BJ (cell line): ENCODE measurements around the gene SEPTIN7. TPM values are rescaled to one million over a fixed set of nuclear protein-coding genes. Genes with fewer than 3 reads are reported as not detected.

Experiments
- CTCF ChIA-PET: fragments of 350-600 bp; formaldehyde crosslinking; extraction: SDS; loops from one replicate; lab custom pipeline; 2021; ENCODE audit warnings: antibody characterized with exemption, inconsistent platforms; lab: Yijun Ruan, JAX
- POLR2A ChIA-PET: fragments of 300-600 bp; sonication (Branson Sonifier 250); formaldehyde crosslinking; extraction: SDS; loops from one replicate; lab custom pipeline; 2021; ENCODE audit warnings: antibody characterized with exemption; lab: Charles Lee
- DNase-seq: peaks from one replicate; pipeline ENCODE4 v3.0.0-alpha.2; 2011; ENCODE audit warnings: low read depth
- H3K27me3 ChIP-seq: 2 replicates; pipeline ENCODE4 v1.6.0; 2011; ENCODE audit warnings: low read length; ENCODE audit not compliant: control insufficient read depth, insufficient read depth
- H3K36me3 ChIP-seq: 2 replicates; pipeline ENCODE4 v1.5.1; 2011; ENCODE audit warnings: low read length; ENCODE audit not compliant: control insufficient read depth, insufficient read depth
- H3K4me3 ChIP-seq: 2 replicates; pipeline ENCODE4 v1.5.1; 2011; ENCODE audit warnings: low read depth, mild to moderate bottlenecking, control low read depth, low read length
- CTCF ChIP-seq: IDR thresholded peaks from 2 replicates; pipeline ENCODE4 v1.5.1; 2011; ENCODE audit warnings: low read depth, mild to moderate bottlenecking, control low read depth, inconsistent platforms, low read length, moderate library complexity; ENCODE audit not compliant: insufficient read depth
- polyA plus RNA-seq: library from polyadenylated mRNA; depleted of rRNA; stranded (reverse); fragments of >200 nt; gene quantifications from 2 replicates; pipeline ENCODE4 v1.2.3, GENCODE V29; 2011

The SEPTIN7 gene
- polyA plus RNA-seq, 1 experiment = 152 TPM

GRCh38 chr7:35787925-35788324, 12.9 kb upstream of the SEPTIN7 start:
- ChIA-PET POLR2A (no interaction called here), CTCF (no interaction called here)
- DNase-seq = no peak
- TF ChIP-seq CTCF = no peak
- Histone ChIP-seq H3K36me3 (no peaks in the 10 kb centered on the region), H3K4me3 (no peak overlapping the region), H3K27me3 (no peaks in the 10 kb centered on the region)

- no peaks in the 10 kb centered on the region for H3K27me3 ChIP-seq
- ChIA-PET CTCF (no interaction called here), POLR2A (no interaction called here)
- no peak overlapping the region for H3K4me3 ChIP-seq
- TF ChIP-seq CTCF = no peak
- no peaks in the 10 kb centered on the region for H3K36me3 ChIP-seq
- DNase-seq = no peak
These were observed 8.4 kb upstream of the SEPTIN7 start for GRCh38 chr7:35792472-35792871.

DNA sequence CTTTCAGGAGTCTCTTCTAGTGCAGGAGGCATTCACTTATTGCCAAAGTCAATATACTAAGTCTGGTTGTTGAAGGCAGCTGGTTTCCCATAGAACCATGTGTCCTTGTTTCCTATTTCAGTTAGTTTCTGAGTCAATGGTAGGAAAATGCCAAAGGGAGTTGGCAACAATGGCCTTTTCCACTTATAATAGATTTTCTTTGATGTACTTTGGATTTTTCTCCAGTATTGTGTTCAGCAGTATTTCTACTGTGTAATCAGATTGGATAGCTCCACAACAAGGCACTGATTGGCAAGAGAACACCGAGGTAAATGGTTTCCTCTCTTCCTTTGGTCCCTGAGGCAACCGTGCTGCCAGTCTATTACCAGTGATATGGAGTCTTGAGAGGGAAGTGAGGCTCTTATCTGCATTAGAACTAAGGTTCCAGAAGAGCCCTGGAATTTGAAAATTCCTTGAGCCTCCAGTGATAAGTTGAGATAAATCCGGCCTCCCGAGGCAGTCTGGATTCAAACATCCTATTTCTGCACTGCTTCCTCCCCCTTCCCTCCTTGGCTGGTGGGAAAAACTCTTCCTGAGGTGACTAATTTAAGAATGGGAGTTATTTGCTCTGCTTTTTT, 7.9 kb upstream of the SEPTIN7 start:
- Histone ChIP-seq H3K27me3 (no peaks in the 10 kb centered on the region), H3K36me3 (no peaks in the 10 kb centered on the region), H3K4me3 (no peak overlapping the region)
- ChIA-PET POLR2A (no interaction called here), CTCF (no interaction called here)
- no peak for TF ChIP-seq CTCF
- DNase-seq = no peak

DNA sequence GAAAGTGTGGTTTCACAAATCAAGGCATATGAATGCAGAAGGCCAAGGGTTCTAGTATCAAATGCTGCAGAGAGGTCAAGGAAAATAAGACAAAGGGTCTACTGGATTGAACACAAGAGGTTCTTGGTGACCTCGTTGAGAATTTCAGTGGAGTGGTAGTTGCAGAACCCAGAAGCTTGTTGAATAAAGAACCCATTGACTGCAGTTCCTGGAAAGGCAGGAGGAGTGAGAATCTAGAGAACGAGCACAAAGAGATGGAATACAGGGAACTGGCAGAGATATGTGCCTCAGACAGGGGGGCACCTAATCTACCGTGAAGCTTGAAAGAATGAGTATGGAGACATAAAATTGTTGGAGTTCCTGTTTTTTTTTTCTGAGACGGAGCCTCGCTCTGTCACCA, 3.5 kb upstream of the SEPTIN7 start:
- Histone ChIP-seq H3K27me3 (no peaks in the 10 kb centered on the region), H3K36me3 (no peaks in the 10 kb centered on the region), H3K4me3 (no peak overlapping the region)
- DNase-seq = no peak
- POLR2A ChIA-PET = no interaction called here
- TF ChIP-seq CTCF = no peak
- CTCF ChIA-PET = no interaction called here

GRCh38 chr7:35799846-35800717, 775 bp upstream of the SEPTIN7 start:
- no peak for TF ChIP-seq CTCF
- POLR2A ChIA-PET = no interaction called here
- CTCF ChIA-PET = interaction anchor here (0.9 to 6.9 kb wide), 10 partner anchors 8 to 117 kb away, joined by 3 to 51 read pairs (median 4); no protein-coding TSS in a partner anchor
- Histone ChIP-seq H3K36me3 (no peaks in the 10 kb centered on the region), H3K4me3 (peak overlapping the region; percentile 85), H3K27me3 (no peaks in the 10 kb centered on the region)
- no peak for DNase-seq
